Fibroblast of villous mesenchyme (primary cell): ENCODE data around the gene ST3GAL6. TPM values are rescaled to one million over a fixed set of nuclear protein-coding genes. Genes with fewer than 3 reads are reported as not detected.

ENCODE experiments used
- DNase-seq: peaks from one replicate; pipeline ENCODE4 v3.0.0-alpha.2; 2010; ENCODE audit warnings: low read depth
- H3K4me3 ChIP-seq: 2 replicates; pipeline ENCODE4 v1.5.1; 2011; ENCODE audit warnings: low read depth, mild to moderate bottlenecking, low read length
- total RNA-seq: library from RNA; depleted of rRNA; stranded (reverse); fragments of >200 nt; gene quantifications from 2 replicates; pipeline ENCODE4 v1.2.3, GENCODE V29; 2012
- TF ChIP-seq, protein P1 (sequence below): IDR thresholded peaks from 2 replicates; pipeline ENCODE4 v1.5.1; 2012; ENCODE audit warnings: low read depth, mild to moderate bottlenecking, low read length; ENCODE audit not compliant: insufficient read depth

Gene ST3GAL6
- total RNA-seq, 1 donor, result 3.9 TPM

- TF ChIP-seq, protein P1, sequence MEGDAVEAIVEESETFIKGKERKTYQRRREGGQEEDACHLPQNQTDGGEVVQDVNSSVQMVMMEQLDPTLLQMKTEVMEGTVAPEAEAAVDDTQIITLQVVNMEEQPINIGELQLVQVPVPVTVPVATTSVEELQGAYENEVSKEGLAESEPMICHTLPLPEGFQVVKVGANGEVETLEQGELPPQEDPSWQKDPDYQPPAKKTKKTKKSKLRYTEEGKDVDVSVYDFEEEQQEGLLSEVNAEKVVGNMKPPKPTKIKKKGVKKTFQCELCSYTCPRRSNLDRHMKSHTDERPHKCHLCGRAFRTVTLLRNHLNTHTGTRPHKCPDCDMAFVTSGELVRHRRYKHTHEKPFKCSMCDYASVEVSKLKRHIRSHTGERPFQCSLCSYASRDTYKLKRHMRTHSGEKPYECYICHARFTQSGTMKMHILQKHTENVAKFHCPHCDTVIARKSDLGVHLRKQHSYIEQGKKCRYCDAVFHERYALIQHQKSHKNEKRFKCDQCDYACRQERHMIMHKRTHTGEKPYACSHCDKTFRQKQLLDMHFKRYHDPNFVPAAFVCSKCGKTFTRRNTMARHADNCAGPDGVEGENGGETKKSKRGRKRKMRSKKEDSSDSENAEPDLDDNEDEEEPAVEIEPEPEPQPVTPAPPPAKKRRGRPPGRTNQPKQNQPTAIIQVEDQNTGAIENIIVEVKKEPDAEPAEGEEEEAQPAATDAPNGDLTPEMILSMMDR, result no peak
- DNase-seq, result peak; percentile 84
- H3K4me3 ChIP-seq, result no peak overlapping the region
Measured at GRCh38 chr3:98814817-98815420, 51.8 kb downstream of the ST3GAL6 start.

GRCh38 chr3:98817547-98818041 is 54.5 kb downstream of the ST3GAL6 start:
- no peak overlapping the region for H3K4me3 ChIP-seq
- TF ChIP-seq, protein P1, result peak; percentile 58
- peak; percentile 66 for DNase-seq

DNA sequence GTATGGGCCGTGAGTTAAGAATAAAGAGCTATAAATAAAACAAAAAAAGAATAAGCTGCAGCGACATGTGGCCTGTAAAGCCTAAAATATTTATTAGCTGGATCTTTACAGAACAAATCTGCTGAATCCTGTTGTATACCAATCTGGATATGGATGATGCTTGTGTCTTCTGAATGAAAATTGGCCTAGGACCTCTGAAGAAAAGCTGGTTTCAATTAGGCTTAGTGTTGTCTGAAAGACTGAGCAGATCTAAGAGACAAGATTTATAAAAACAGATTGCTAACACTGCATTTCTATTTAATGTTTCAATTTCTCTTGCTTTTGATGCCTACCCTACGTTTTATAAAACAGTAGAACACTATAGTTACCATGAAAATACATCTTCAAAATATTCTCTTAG is 57.9 kb downstream of the ST3GAL6 start:
- TF ChIP-seq, protein P1, result no peak

DNA sequence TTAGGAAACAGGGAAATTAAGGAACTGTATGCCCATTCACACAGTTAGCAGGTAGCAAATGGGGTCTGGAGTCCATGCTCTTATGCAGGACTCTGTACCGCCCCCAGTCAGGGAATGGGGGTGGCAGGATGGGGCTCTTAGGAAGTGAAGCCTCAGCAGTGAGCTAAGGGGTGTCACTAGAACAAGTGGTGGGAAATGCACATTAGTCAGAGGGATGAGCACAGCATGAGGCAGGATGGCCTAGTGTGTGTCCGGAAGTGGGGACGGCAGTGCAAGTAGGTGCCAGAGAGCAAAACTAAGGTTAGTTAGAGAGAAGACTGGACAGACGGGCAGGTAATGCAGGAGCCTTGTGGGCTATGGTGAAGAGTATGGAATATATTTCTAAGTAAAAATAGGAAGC is 60.7 kb downstream of the ST3GAL6 start:
- no peak overlapping the region for H3K4me3 ChIP-seq
- TF ChIP-seq, protein P1, result no peak
- DNase-seq, result no peak

More for the DNA sequence above, 57.9 kb downstream of the ST3GAL6 start:
- no peak overlapping the region for H3K4me3 ChIP-seq
- DNase-seq, result no peak

DNA sequence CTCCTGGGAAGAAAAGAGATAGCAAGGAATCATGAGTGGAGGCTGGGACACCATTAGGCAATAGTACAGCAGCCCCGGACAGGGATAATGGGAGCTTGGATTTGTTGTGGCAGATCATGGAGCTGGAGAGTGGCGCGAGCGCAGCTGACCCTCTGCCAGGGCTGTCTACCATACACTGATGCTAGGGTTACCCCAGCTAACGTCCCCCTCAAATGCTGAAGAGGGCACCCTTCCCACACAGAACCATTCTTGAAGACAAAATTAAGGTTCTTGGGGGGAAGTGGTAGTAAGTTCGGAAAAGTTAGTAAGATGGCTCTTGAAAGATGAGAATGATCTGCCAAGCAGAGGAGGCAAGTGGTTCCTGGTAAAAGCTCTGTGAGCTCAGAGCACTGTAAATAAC is 61.1 kb downstream of the ST3GAL6 start:
- TF ChIP-seq, protein P1, result peak; percentile 10
- DNase-seq, result no peak
- no peak overlapping the region for H3K4me3 ChIP-seq

DNA sequence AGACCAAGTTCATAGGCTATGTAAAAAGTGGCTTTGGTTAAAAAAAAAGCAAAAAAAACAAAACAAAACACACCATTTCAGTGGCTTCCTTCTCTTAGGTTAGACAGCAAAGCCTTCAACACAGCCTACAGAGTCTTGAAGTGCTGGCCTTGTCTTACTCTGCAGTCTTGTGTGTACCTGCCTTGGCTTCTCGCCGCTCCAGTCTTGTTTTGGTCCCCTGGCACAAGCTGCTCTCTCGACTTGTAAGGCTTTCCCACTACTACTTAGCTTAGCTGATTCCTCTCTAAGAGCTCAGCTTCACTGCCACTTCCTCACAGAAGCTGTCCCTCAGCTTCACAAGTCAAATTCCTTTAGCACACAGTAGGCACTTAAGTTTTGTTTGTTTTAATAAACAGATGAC is 63.0 kb downstream of the ST3GAL6 start:
- no peak for DNase-seq
- TF ChIP-seq, protein P1, result no peak
- no peak overlapping the region for H3K4me3 ChIP-seq
